Stimulated activated CD8-positive, alpha-beta memory T cell treated with anti-CD3 and anti-CD28 coated beads, Interleukin-12 subunit alpha, Interleukin-12 subunit beta, amount 100 ng/mL, for 1 hour (primary cell): Measurements from ENCODE around the gene EHMT2.
"Not testable (repeated sequence)": the region's sequence is repeated elsewhere in the genome, so short reads cannot be mapped to it uniquely, and the experiment has no call there.

ENCODE experiments used
- DNase-seq: peaks from one replicate; pipeline ENCODE4 v3.0.0-alpha.2; 2020; ENCODE audit warnings: low read depth

The EHMT2 gene

DNA sequence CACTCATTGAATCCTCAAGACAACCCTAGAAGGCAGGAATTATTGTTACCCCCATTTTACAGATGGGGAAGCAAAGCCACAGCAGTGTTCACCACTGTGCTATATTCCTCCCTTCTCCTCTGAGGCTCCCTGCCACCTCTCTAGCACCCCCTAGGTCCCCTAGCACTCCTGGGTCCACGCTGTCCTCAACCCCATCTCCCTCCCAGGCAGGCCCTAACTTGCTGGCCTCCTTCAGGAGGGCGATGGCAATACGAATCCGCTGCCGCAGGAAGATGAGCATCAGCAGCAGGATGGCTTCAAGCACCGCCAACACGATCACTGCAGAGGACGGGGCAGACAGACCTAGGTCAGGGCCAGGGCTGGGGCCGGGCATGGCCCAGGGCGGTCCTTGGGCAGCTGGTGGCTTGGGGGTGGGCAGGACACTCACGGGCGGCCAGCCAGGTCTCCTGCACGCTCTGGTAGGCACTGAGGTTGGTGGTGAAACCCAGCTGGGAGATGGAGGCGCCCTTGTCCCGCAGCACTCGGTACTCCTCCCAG lies 27.0 kb downstream of the EHMT2 start:
- DNase-seq, result no peak

DNA sequence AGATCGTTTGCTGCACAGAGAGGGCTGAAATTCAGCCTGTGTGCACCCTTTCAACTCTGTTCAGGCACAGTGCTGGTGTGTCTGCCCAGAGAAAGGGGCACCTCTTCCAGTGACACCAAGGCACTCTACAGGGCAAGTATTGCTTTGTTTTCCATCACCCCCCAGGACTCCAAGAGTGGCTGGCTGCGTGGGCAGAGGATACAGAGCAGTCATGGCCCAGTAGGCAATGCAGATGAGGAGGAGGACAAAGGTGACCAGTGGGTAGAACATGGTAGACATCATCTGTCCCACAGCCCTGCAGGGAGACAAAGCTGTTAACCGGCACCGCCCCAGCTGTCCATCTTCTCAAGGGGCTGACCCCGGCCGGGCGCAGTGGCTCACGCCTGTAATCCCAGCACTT lies 28.2 kb downstream of the EHMT2 start:
- no peak for DNase-seq

DNA sequence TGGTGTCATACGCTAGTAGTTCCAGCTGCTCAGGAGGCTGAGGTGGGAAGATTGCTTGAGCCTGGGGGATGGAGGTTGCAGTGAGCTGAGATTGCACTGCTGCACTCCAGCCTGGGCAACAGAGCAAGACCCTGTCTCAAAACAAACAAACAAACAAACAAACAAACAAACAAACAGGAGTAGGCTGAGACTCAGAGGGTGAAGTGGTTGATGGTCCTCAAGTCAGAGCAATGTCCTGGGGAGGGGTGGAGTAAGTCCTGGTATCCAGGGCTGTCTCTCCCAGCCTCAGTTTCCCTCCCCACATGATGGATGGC lies 28.9 kb downstream of the EHMT2 start:
- not testable (repeated sequence) for DNase-seq

DNA sequence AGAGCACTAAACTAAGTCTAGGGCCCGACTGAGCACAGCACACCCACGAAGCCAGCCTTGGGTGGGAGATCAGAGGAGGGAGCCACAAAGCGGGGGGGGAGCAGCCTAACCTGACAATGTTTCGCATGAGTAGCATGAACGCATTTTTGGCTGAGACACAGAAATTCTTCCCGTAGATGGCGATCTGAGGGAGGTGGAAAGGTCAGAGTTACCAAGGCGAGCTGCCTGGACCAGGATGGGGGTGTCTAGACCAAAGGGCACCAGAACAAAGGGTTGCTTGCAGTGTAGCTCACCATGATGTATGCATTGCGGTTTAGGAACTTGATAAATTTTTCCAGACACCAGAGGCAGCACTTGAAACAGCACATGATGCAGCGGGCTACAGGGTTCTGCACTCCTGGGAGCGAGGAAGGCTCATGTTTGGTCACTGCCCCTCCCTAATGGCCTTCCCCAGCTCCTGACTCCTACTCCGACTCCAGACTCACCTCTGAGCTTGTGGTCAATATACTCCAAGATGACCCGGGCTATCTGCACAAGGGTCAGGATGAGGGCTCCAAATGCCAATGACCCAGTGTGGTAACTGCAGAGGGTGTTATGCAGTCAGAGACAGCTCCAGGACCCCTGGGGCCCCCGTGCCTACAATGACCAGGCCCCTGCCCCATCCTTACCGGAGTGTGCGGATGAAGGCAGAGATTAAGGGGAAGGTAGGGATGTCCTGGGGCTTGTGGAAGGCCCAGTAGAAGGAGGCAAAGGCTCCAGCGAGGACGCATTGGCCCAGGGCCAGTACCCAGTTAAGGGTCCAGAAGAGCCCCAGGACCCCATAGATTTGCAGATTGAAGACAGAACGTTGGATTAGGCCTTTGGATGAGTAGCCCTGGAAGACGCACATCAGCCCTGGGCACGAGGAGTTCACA lies 32.0 kb downstream of the EHMT2 start:
- no peak for DNase-seq

DNA sequence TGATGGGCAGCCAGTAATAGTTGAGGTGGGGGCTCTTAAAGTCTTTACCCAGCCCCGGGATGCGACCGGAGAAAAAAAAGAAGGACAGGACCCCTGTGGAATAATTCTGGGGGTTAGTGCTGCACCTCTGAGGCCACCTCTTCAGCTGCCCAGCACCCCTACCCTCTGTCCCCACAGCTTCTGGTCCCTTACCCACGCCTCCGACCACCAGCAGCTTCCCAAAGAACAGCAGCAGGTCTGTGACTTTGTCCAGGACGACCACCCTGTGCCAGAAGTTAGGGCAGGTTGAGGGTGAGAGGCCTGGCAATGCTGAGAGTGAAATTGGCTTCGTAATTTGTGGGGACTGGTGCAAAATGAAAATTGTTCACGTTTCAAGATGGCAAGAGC lies 32.7 kb downstream of the EHMT2 start:
- no peak for DNase-seq

DNA sequence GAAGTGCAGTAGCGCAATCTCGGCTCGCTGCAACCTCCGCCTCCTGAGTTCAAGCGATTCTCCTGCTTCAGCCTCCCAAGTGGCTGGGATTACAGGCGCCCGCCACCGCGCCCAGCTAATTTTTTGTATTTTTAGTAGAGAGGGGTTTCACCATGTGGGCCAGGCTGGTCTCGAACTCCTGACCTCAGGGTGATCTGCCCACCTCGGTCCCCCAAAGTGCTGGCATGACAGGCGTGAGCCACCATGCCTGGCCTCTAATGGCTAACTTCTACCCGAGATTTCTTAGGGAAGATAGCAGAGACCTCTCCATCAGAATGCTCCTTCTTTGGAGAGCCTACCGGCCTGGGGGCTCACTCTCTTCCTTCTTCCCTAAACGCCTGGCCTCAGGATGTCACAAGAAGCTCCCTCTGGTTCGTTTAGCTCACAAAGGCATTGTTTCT lies 33.4 kb downstream of the EHMT2 start:
- not testable (repeated sequence) for DNase-seq

DNA sequence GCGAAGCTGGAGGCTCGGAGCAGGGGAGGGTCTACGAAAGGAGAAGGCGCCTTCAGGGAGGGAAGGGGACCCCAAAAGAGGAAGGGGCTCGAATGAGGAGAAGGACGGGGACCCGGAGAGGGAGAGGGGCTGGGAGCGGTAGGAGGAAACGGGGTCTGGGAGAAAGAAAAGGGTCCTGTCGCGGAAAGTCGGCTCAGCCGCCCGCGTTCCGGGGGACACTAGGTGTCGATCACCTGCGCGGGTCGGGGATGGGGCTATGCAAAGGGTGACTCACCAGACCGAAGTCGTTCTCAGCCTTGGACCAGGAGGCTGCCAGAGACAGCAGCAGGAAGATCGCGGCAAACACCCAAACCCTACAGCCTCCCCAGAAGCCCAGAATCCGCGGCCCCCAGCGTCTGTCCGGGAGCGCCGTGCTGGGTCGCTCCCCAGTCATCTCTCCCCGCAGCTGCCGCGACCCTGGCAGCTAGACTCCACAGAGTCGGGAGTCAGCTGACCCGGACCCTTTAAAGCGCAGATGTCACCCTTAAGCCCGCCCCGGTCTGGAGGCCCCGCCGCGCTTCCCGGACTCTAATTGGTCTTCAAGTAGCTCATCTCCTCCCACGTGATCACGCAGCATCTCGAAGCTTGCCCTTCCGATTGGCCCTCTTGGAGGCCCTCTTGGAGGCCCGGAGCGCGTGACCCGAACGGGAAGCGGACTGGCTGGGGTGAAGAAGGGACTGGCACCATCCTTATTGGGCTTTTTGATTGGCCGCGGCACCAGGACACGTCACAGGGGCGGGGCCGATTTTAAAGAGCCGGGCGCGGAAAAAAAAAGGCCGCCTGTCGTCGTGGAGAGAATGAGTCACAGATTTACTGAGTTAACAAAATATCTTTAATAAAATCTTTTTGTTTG lies 34.9 kb downstream of the EHMT2 start, which contains the start of gene NEU1:
Gene NEU1, minus strand, starts transcription at position 478 of the 892 bp plus-strand sequence. Its CDS starts 45 bp downstream, at position 433.
- DNase-seq, result peak; percentile 99

DNA sequence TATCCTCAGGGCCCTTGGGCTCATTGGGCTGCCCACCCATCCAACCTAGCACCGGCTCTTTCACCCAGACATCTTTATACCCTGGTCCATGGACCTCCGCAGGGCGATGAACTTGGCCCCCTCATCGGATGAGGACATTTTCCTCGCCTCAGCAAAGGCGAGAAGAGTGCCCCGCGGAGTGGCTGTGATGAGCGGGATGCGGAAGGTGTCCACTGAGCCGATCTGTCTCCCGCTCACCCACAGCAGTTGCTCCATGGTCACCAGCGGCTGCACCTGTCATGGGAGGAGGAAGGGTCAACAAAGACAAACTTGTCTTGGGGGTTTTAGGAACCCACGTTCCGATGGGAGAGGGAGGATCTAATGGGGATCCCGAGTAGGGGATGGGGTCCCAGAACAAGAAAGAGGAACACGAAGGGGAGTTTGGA lies 35.6 kb downstream of the EHMT2 start:
- DNase-seq, result no peak

DNA sequence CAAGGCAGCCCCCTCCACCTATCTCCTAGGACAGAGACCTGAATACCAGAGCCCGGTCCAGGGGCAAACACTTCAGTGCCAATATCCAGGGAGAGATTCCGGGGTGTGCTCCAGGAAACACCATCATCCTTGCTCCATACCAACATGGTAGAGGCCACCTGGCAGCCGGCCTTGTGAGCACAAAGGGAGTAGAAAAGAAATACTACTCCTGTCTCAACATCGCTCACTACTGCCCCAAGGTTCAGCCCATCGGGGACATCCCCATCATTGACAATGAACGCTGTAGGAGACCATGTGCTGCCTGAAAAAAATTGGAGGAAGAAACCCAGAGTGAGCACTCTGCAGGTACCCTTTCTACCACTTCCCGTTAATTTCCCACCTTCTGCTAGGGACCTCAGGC lies 36.3 kb downstream of the EHMT2 start:
- DNase-seq, result no peak

DNA sequence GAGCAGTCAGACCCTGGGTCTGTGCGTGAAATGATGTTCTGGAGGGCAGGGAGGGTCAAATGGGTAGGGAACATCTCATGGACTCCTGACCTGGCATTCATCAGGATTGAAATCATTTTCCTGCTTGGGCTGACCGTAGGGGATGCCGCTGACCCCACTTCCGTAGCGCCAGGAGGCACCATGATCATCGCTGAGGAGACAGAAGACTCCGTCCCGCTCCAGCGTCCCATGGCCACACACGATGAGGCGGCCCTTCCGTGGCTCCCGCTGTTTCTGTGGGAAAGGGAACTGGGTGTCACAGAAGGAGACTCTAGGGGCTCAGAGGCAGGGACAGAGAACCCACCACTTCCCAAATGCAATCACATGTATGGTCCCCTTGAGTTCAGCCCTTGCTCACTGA lies 37.1 kb downstream of the EHMT2 start:
- DNase-seq, result no peak

DNA sequence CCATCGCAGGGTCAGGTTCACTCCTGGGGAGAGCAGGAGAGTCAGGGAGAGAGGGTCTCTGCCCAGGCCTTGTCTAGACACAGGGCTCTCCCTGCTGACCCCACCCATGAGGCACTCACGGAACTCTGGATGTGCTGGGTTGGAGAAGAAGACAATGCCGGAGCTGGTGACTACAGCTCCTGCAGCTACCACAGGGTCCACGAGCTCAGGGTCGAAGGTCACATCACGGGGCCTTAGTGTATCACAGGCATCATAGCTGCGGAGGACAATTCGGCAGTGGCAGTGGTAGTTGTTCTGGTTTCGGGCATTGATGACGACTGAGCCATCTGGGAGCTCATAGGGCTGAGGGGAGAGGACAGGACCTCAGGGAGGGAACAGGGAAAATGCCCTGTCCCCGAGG lies 37.6 kb downstream of the EHMT2 start:
- DNase-seq, result no peak

DNA sequence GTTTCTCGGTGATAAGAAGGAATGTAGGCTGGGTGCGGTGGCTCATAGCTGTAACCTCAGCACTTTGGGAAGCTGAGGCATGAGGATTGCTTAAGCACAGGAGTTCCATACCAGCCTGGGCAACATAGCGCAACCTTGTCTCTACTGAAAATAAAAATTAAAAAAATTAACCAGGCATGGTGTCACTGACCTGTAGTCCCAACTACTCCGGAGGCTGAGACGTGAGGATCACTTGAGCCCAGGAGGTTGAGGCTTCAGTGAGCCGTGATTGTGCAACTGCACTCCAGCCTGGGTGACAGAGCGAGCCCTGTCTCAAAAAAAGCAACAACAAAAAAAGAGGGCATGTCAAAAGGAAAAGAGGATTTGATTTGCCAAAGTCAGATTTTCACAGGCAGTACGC lies 38.8 kb downstream of the EHMT2 start:
- DNase-seq, result no peak

DNA sequence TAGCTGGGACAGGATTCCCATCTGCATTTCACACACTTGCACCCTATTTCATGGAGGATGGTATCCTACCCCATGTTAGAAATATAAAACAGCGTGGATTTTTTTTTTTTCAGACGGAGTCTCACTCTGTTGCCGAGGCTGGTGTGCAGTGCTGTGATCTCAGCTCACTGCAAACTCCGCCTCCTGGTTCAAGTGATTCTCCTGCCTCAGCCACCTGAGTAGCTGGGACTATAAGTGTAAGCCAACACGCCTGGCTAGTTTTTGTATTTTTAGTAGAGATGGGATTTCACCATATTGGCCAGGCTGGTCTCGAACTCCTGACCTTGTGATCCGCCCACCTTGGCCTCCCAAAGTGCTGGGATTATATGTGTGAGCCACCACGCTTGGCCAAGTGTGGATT lies 39.7 kb downstream of the EHMT2 start:
- not testable (repeated sequence) for DNase-seq

DNA sequence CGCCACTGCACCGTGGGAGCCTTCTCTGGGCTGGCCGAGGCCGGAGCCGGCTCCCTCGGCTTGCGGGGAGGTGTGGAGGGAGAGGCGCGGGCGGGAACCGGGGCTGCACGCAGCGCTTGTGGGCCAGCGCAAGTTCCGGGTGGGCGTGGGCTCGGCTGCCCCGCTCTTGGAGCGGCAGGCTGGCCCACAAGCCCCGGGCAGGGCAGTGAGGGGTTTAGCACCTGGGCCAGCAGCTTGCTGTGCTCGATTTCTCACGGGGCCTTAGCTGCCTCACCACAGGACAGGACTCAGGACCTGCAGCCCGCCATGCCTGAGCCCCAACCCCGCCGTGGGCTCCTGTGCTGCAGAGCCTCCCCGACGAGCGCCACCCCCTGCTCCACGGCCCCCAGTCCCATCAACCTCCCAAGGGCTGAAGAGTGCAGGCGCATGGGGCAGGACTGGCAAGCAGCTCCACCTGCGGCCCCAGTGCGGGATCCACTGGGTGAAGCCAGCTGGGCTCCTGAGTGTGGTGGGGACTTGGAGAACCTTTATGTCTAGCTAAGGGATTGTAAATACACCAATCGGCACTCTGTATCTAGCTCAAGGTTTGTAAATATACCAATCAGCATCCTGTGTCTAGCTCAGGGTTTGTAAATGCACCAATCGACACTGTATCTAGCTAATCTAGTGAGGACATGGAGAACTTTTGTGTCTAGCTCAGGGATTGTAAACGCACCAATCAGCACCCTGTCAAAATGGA lies 45.3 kb downstream of the EHMT2 start:
- not testable (repeated sequence) for DNase-seq

DNA sequence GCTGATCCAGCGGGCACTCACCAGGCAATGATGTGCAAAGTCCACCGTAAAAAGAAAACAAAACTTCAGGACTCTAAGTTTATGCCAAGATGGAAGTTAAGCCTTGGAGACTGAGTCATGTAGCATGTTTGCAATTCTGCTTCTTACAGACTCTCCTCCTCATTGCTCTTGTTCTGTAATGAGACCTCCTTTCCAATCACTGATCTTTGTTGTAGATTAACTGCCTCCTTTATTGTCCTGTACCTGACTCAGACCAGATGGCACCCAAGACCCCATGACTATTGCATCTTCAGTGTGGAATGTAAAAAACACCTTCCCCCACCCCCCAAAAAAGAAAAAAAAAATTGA lies 46.0 kb downstream of the EHMT2 start:
- no peak for DNase-seq

DNA sequence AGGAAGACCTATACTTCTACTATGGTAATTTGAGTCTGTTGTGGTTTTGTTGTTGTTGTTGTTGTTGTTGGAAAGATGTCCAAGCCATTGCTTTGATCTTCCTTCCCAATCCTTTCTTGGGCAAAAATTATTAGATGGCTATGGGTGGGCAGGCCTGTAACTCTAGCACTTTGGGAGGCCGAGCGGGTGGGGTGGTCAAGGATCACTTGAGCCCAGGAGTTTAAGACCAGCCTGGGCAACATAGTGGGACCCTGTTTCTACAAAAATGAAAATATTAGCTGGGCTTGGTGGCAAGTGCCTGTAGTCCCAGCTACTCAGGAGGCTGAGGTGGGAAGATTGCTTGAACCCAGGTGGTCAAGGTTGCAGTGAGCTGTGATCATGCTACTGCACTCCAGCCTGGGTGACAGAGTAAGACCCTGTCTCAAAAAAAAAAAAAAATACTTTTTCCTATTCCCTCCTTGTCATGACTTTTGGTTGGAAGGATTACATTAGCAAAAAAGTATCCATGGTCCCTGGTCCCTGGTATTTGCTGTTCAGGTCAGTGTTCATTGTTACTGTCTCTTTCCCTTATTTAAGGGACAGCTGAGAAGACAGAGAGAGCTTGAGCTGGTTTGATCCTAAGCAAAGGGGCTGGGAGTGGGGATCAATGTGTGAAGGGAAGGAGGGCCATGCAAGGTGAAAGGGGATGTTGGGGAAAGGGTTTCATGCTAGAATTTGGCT lies 46.6 kb downstream of the EHMT2 start:
- no peak for DNase-seq

DNA sequence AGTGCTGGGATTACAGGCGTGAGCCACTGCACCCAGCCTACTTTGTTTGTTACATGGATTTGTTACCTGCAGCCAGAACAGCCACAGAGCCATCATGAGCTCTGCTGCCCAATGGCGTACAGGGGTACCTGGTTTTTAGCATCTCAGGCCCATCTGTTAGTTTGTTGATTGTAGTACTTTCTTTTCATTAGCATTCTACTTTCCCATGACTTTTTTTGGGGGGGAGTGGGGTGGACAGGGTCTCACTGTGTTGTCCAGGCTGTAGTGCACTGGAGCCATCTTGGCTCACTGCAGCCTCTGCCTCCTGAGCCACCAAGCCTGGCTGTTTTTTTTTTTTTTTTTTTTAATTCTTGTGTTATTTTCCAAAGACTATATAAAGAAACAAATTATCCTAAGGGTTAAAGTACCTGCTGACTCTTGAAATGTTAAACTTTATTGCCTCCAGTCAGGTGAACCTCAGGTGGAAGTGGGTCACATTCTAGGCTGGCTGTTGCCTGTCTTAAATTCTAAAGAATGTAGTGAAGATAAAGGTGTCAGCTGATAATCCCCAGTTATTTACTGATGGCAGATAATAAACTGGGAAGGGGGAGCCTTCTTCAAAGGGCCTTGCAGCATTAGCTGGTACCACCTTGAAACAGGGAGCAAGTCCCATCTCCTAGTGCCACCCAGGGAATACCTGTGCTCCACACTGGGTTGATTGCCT lies 50.1 kb downstream of the EHMT2 start:
- DNase-seq, result no peak

DNA sequence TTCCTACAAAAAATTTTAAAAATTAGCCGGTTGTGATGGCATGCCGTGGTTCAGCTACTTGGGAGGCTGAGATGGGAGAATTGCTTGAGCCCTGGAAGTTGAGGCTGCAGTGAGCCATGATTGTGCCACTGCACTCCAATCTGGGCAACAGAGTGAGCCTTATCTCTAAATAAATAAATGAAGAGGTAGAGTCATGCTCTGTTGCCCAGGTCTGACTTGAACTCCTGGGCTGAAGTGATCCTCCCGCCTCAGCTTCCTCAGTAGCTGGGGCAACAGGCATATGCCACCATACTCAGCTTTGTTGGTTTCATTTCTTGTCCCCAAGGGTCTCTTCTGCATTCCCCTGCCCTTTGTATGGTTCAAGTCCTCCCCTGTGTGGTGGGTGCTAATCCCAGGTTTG lies 53.0 kb downstream of the EHMT2 start:
- DNase-seq, result no peak

DNA sequence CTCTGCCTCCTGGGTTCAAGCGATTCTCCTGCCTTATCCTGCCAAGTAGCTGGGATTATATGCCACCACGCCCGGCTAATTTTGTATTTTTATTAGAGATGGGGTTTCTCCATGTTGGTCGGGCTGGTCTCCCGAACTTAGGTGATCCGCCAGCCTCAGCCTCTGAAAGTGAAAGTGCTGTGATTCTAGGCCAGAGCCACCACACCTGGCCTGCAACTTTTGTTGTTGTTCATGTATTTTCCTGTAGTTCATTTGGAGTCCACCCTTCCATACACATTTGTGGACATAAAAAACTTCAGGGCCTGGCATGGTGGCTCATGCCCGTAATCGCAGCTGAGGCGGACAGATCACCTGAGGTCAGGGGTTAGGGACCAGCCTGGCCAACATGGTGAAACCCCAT lies 55.4 kb downstream of the EHMT2 start:
- no peak for DNase-seq

DNA sequence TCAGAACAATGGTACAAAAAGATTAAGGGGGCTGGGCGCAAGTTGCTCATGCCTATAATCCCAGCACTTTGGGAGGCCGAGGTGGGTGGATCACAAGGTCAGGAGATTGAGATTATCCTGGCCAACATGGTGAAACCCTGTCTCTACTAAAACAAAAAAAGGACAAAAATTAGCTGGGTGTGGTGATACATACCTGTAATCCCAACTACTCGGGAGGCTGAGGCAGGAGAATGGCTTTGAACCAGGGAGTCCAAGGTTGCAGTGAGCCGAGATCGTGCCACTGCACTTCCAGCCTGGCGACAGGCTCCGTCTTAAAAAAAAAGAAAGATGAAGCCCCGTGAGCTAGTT lies 57.7 kb downstream of the EHMT2 start:
- not testable (repeated sequence) for DNase-seq

DNA sequence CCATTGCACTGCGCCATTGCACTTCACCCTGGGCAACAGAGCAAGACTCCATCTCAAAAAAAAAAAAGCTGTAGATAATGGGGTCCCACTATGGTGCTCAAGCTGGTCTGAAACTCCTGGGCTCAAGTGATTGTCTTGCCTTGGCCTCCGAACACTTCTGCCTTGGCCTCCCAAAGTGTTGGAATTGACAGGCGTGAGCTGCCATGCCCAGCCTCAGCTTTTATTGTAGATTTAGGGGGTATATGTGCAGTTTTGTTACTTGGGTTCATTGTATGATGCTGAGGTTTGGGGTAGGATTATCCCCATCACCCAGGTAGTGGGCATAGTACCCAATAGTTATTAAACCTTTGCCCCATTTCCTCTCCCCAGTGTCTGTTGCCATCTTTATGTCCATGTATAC lies 58.5 kb downstream of the EHMT2 start:
- DNase-seq, result no peak
